NT2/D1 (cell line): ENCODE results near the gene KREMEN1.

Source experiments
- SUZ12 ChIP-seq: IDR thresholded peaks from 2 replicates; pipeline ENCODE4 v1.6.1; 2011; ENCODE audit not compliant: insufficient read length, insufficient read depth; ENCODE audit errors: extremely low read depth
- YY1 ChIP-seq: IDR thresholded peaks from 2 replicates; pipeline ENCODE4 v1.6.1; 2011; ENCODE audit not compliant: insufficient read length, insufficient read depth
- ZNF274 ChIP-seq: IDR thresholded peaks from 2 replicates; pipeline ENCODE4 v1.6.1; 2011; ENCODE audit warnings: mild to moderate bottlenecking, low read depth, low read length

- TF ChIP-seq YY1, result no peak
- TF ChIP-seq SUZ12, result no peak
- no peak for TF ChIP-seq ZNF274
Observed at GRCh38 chr22:29071261-29072045, 1.4 kb upstream of the KREMEN1 start.
